Psoas muscle (tissue), 8 donors: Measurements from ENCODE around the gene USP40. TPM values are rescaled to one million over a fixed set of nuclear protein-coding genes. Genes with fewer than 3 reads are reported as not detected.

ENCODE experiments used
- ATAC-seq, 4 donors: fragments of 200-7000 bp; cut with Tn5 transposase; one replicate each; pipeline ENCODE4 v1.9.1; 2020; ENCODE audit warnings: moderate library complexity in 3 of 4, mild to moderate bottlenecking in 2 of 4
- DNase-seq, 2 donors: peaks; one replicate each; pipeline ENCODE4 v3.0.0-alpha.2; 2020
- H3K27ac ChIP-seq: fragments of 200-600 bp; one replicate; pipeline ENCODE4 v1.8.0; 2022
- H3K27me3 ChIP-seq, 3 donors: fragments of 200-600 bp in 1 of 3; one replicate each; pipeline versions ENCODE4 v1.6.1 to v1.8.0; 2013 to 2022; ENCODE audit warnings: low read length in 2 of 3, mild to moderate bottlenecking in 2 of 3, moderate library complexity in 1 of 3; ENCODE audit not compliant: insufficient read depth in 3 of 3
- H3K36me3 ChIP-seq, 2 donors: fragments of 200-600 bp in 1 of 2; one replicate each; pipeline versions ENCODE4 v1.6.1 to v1.8.0; 2013 to 2022; ENCODE audit warnings: low read depth in 1 of 2, mild to moderate bottlenecking in 1 of 2, moderate library complexity in 1 of 2; ENCODE audit not compliant: insufficient read depth in 1 of 2
- H3K4me1 ChIP-seq: fragments of 200-600 bp; one replicate; pipeline ENCODE4 v1.8.0; 2022
- H3K4me3 ChIP-seq: fragments of 200-600 bp; one replicate; pipeline ENCODE4 v1.8.0; 2022; ENCODE audit warnings: mild to moderate bottlenecking
- H3K9me3 ChIP-seq: fragments of 200-600 bp; one replicate; pipeline ENCODE4 v1.8.0; 2022
- WGBS, 3 donors: extraction: QIAGEN DNeasy Blood & Tissue Kit; methylation state at CpG; one replicate each; pipeline versions ENCODE4 v1.1.6 to v1.1.7; 2013; 5-methylcytosine and 5-hydroxymethylcytosine counted together
- intact Hi-C, 2 donors: fragments of 100-400 bp; cut with DNase I; formaldehyde crosslinking; loops; one replicate each; pipeline versions ENCODE4 v1.11.0 to v1.14.2; 2022
- polyA plus RNA-seq, 3 donors: library from polyadenylated mRNA; stranded (reverse); fragments of 200-250 nt; gene quantifications; one replicate each; pipeline ENCODE4 v1.2.3, GENCODE V29; 2013
- total RNA-seq, 4 donors: library from RNA; stranded (reverse); fragmentation: NEBNext Ultra II Directional in 2 of 4; extraction: Animal tissue kit (Norgen Biotek cat#: 25700) in 2 of 4; gene quantifications; one replicate each; pipeline versions ENCODE4 v1.2.1 to v1.2.4, GENCODE V29; 2021 to 2023
- TF ChIP-seq, protein P1 (sequence below): fragments of 200-600 bp; IDR thresholded peaks from one replicate; pipeline ENCODE4 v1.8.0; 2022; ENCODE audit warnings: antibody characterized with exemption
- donor health status: healthy with polysubstance abuse.
- donor health status: DM: no; HTN: no; CAD: no; lungs with moderate emphysema.
- donor health status: Bipolar disorder and iron deficiency.
- donor health status: healthy.
- donor health status: DM: yes; HTN: yes; CAD: no.
- donor health status: DM: no; HTN: no; CAD: no.
- donor health status: DM: no; HTN: no; CAD: no.
- donor health status: DM: yes; HTN: yes; CAD: no.

Gene USP40
- total and polyA plus RNA-seq, 7 donors: 9.1 to 23.3 (median 19.4) TPM

DNA sequence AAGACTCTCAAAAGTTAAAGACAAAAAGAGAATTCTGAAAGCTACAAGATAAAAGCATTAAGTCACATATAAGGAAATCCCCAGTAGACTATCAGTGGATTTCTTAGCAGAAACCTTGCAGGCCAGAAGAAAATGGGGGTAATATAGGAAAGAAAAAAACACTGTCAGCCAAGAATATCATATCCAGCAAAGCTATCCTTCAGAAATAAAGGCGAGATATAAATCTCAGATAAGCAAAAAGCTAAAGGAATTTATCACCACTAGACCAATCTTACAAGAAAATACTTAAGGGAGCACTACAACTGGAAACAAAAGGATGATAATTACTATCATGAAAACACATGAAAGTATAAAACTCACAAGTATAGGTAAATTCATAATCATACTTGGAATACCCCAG, 63.1 kb downstream of the USP40 start:
- Histone ChIP-seq H3K36me3 (peaks cover 0 to 54% of the 10 kb centered on the region in 2 donors), H3K27me3 (no peaks in the 10 kb centered on the region), H3K4me1 (peaks cover 2% of the 10 kb centered on the region), H3K4me3 (no peak overlapping the region), H3K9me3 (peaks cover 9% of the 10 kb centered on the region), H3K27ac (no peak overlapping the region)
- TF ChIP-seq, protein P1, sequence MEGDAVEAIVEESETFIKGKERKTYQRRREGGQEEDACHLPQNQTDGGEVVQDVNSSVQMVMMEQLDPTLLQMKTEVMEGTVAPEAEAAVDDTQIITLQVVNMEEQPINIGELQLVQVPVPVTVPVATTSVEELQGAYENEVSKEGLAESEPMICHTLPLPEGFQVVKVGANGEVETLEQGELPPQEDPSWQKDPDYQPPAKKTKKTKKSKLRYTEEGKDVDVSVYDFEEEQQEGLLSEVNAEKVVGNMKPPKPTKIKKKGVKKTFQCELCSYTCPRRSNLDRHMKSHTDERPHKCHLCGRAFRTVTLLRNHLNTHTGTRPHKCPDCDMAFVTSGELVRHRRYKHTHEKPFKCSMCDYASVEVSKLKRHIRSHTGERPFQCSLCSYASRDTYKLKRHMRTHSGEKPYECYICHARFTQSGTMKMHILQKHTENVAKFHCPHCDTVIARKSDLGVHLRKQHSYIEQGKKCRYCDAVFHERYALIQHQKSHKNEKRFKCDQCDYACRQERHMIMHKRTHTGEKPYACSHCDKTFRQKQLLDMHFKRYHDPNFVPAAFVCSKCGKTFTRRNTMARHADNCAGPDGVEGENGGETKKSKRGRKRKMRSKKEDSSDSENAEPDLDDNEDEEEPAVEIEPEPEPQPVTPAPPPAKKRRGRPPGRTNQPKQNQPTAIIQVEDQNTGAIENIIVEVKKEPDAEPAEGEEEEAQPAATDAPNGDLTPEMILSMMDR: no peak
- intact Hi-C loops: no loop called here
- 97 to 100% (median 100%) methylated on average over 1 of the region's 1 CpG for WGBS, 3 donors
- ATAC-seq (no peak), DNase-seq (no peak)

- intact Hi-C loops: no loop called here
- Histone ChIP-seq H3K36me3 (peaks cover 0 to 58% of the 10 kb centered on the region in 2 donors), H3K4me3 (no peak overlapping the region), H3K9me3 (peaks cover 9% of the 10 kb centered on the region), H3K27me3 (no peaks in the 10 kb centered on the region), H3K4me1 (peaks cover 2% of the 10 kb centered on the region), H3K27ac (no peak overlapping the region)
- no peak for ATAC-seq
- TF ChIP-seq, protein P1: no peak
- DNase-seq: no peak
- WGBS, 3 donors: 60 to 65% (median 64%) methylated on average over 3 of the region's 3 CpGs
Measured at GRCh38 chr2:233501198-233502076, 65.1 kb downstream of the USP40 start.

GRCh38 chr2:233499928-233500327, 66.7 kb downstream of the USP40 start:
- Histone ChIP-seq H3K4me1 (peaks cover 2% of the 10 kb centered on the region), H3K4me3 (no peak overlapping the region), H3K9me3 (peaks cover 9% of the 10 kb centered on the region), H3K36me3 (peaks cover 0 to 71% of the 10 kb centered on the region in 2 donors), H3K27ac (no peak overlapping the region), H3K27me3 (no peaks in the 10 kb centered on the region)
- intact Hi-C loops: no loop called here
- TF ChIP-seq, protein P1: no peak
- no peak for DNase-seq
- ATAC-seq: no peak
- WGBS, 3 donors: 89 to 90% (median 90%) methylated on average over 2 of the region's 2 CpGs

DNA sequence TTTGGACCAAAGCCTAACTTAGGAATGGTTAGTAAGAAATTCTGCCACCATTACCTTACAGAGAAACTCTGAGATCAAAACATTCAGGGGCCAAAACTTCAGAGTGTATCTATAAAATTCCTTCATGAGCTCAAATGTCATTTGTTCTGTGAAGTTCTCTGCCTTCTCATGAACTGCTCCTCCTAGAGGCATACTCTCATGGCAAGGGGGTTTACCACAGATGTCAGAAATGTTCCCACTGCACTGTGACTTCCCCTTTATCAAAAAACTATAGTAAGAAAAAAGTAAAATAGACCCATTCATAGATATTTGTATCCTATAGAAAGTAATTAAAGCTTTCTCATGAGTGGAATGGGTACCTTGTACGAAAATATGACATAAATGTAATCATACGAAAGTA, 68.5 kb downstream of the USP40 start:
- no peaks in the 10 kb centered on the region for H3K4me1 ChIP-seq
- ATAC-seq: no peak
- no peak overlapping the region for H3K27ac ChIP-seq
- no peak overlapping the region for H3K4me3 ChIP-seq
- no peaks in the 10 kb centered on the region for H3K27me3 ChIP-seq
- peaks cover 3 to 79% of the 10 kb centered on the region in 2 donors for H3K36me3 ChIP-seq
- TF ChIP-seq, protein P1: no peak
- peaks cover 4% of the 10 kb centered on the region for H3K9me3 ChIP-seq
- no peak for DNase-seq
- WGBS, 3 donors: 96 to 97% (median 97%) methylated on average over 2 of the region's 2 CpGs
- intact Hi-C loops: no loop called here
